Caco-2 (cell line): ENCODE results near the gene BRSK2. TPM values are rescaled to one million over a fixed set of nuclear protein-coding genes. Genes with fewer than 3 reads are reported as not detected.

ENCODE experiments used
- BruUV-seq: library from RNA; stranded (reverse); fragments of 400-500 nt; replicated peaks from 2 replicates; lab custom pipeline; 2021; lab: Mats Ljungman, UMichigan
- CTCF ChIA-PET: fragments of 300-600 bp; sonication (Branson Sonifier 250); formaldehyde crosslinking; loops from one replicate; lab custom pipeline; 2022; ENCODE audit warnings: antibody characterized with exemption; lab: Charles Lee
- POLR2A ChIA-PET: fragments of 300-600 bp; sonication (Branson Sonifier 250); formaldehyde crosslinking; loops from one replicate; lab custom pipeline; 2022; ENCODE audit warnings: antibody characterized with exemption; lab: Charles Lee
- DNase-seq, 2 experiments: peaks; one replicate each; pipeline versions ENCODE4 v3.0.0 to v3.0.0-alpha.2; 2020 to 2022
- H3K27me3 ChIP-seq: replicated peaks from 2 replicates; pipeline ENCODE4 v1.6.0; 2011; ENCODE audit warnings: low read length; ENCODE audit not compliant: control insufficient read depth, insufficient read depth
- H3K36me3 ChIP-seq: 2 replicates; pipeline ENCODE4 v1.5.1; 2011; ENCODE audit warnings: low read length; ENCODE audit not compliant: control insufficient read depth, insufficient read depth
- H3K4me1 ChIP-seq: fragments of 250-450 bp; sonication (Bioruptor Pico); 2 replicates; pipeline ENCODE4 v1.5.1; 2020; ENCODE audit warnings: mild to moderate bottlenecking
- H3K4me3 ChIP-seq: 2 replicates; pipeline ENCODE4 v1.5.1; 2011; ENCODE audit warnings: low read depth, mild to moderate bottlenecking, control low read depth, low read length
- H3K9me3 ChIP-seq: fragments of 250-450 bp; sonication (Bioruptor Pico); 2 replicates; pipeline ENCODE4 v1.5.1; 2020; ENCODE audit warnings: mild to moderate bottlenecking, moderate library complexity
- H3K27ac Mint-ChIP-seq: one replicate; pipeline ENCODE4 v1.8.0; 2022; ENCODE audit warnings: mixed read lengths; ENCODE audit not compliant: unreplicated experiment
- H3K27me3 Mint-ChIP-seq: one replicate; pipeline ENCODE4 v1.8.0; 2022; ENCODE audit warnings: mixed read lengths; ENCODE audit not compliant: insufficient read depth, unreplicated experiment
- H3K36me3 Mint-ChIP-seq: one replicate; pipeline ENCODE4 v1.8.0; 2022; ENCODE audit warnings: mild to moderate bottlenecking, mixed read lengths; ENCODE audit not compliant: insufficient read depth, unreplicated experiment
- H3K4me1 Mint-ChIP-seq: one replicate; pipeline ENCODE4 v1.8.0; 2022; ENCODE audit warnings: low read depth, mixed read lengths; ENCODE audit not compliant: unreplicated experiment
- H3K4me3 Mint-ChIP-seq: one replicate; pipeline ENCODE4 v1.8.0; 2022; ENCODE audit warnings: mild to moderate bottlenecking, moderate library complexity, mixed read lengths; ENCODE audit not compliant: unreplicated experiment
- H3K9me3 Mint-ChIP-seq: one replicate; pipeline ENCODE4 v1.8.0; 2022; ENCODE audit warnings: mixed read lengths; ENCODE audit not compliant: unreplicated experiment
- intact Hi-C: fragments of 100-400 bp; cut with micrococcal nuclease; formaldehyde crosslinking; loops from one replicate; pipeline ENCODE4 v1.10.0; 2022; ENCODE audit not compliant: unreplicated experiment
- total RNA-seq: library from RNA; stranded (reverse); gene quantifications from 2 replicates; pipeline ENCODE4 v1.2.3, GENCODE V29; 2022
- TF ChIP-seq, protein P1 (sequence below), 2 experiments: fragments of 200-600 bp in 1 of 2; IDR thresholded peaks; 1 replicate in 1 of 2; 2 replicates in 1 of 2; pipeline versions ENCODE4 v1.5.1 to v1.8.0; 2011 to 2022; ENCODE audit warnings: antibody characterized with exemption in 1 of 2, control low read depth in 1 of 2, inconsistent platforms in 1 of 2, low read depth in 1 of 2, low read length in 1 of 2, mild to moderate bottlenecking in 1 of 2, moderate library complexity in 1 of 2; ENCODE audit not compliant: insufficient read depth in 1 of 2, severe bottlenecking in 1 of 2, unreplicated experiment in 1 of 2

BRSK2 gene
- total RNA-seq, 1 experiment from 2014 or later, result 32.8 TPM

DNA sequence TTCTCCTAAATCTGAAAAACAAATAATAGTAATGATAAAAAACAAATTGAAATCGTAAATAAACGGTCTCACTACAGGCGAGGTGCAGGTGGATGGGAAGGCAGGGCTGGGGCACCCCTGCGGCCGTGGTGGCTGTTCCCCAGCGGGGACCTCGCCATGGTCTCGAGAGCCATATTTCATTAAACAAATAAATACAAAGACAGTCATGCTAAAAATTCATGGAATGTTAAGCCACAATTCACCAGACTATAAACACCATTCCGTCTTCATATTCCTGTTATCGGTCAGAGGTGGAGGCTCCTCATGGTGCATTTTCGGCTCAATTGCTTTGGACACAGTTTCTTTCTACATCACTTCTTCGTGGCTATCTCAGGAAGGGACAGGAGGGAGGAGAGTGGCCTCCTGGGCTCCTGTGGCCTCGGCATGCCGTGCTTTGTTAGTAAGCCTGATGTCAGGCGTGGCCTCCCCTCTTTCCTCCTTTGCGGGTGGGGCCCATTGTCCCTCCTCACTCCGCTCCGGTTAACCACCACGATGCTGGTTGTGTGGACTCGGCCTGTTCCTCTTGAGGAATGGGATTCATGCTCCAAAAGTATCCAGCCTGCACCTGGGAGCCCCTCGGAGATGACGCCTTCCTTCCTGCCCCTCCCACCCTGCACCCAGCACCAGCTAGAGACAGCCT lies 16.1 kb upstream of the BRSK2 start:
- no peaks in the 10 kb centered on the region for H3K27me3 ChIP-seq
- peaks cover 11% of the 10 kb centered on the region for H3K4me1 ChIP-seq
- H3K36me3 ChIP-seq, result no peaks in the 10 kb centered on the region
- no TSS peak for BruUV-seq
- H3K9me3 ChIP-seq, result 0 out of 2 replicates have a peak, but pooled peaks cover 4% of the 10 kb centered on the region
- no peak overlapping the region for H3K4me3 Mint-ChIP-seq
- intact Hi-C loops, result no loop called here
- no peaks in the 10 kb centered on the region for H3K27me3 Mint-ChIP-seq
- no peaks in the 10 kb centered on the region for H3K36me3 Mint-ChIP-seq
- H3K4me1 Mint-ChIP-seq, result no peaks in the 10 kb centered on the region
- TF ChIP-seq, protein P1, sequence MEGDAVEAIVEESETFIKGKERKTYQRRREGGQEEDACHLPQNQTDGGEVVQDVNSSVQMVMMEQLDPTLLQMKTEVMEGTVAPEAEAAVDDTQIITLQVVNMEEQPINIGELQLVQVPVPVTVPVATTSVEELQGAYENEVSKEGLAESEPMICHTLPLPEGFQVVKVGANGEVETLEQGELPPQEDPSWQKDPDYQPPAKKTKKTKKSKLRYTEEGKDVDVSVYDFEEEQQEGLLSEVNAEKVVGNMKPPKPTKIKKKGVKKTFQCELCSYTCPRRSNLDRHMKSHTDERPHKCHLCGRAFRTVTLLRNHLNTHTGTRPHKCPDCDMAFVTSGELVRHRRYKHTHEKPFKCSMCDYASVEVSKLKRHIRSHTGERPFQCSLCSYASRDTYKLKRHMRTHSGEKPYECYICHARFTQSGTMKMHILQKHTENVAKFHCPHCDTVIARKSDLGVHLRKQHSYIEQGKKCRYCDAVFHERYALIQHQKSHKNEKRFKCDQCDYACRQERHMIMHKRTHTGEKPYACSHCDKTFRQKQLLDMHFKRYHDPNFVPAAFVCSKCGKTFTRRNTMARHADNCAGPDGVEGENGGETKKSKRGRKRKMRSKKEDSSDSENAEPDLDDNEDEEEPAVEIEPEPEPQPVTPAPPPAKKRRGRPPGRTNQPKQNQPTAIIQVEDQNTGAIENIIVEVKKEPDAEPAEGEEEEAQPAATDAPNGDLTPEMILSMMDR (IDR thresholded peaks at IDR 0.05; ENCODE audit: insufficient read depth in 1 of 2, low read depth in 1 of 2, low read length in 1 of 2, severe bottlenecking in 1 of 2, unreplicated experiment in 1 of 2), result no peak
- CTCF ChIA-PET, result no interaction called here
- DNase-seq, result peak in 1 of 2 experiments; percentile 13
- POLR2A ChIA-PET, result no interaction called here
- H3K27ac Mint-ChIP-seq, result peak overlapping the region; percentile 22
- no peak overlapping the region for H3K4me3 ChIP-seq
- H3K9me3 Mint-ChIP-seq, result no peaks in the 10 kb centered on the region

DNA sequence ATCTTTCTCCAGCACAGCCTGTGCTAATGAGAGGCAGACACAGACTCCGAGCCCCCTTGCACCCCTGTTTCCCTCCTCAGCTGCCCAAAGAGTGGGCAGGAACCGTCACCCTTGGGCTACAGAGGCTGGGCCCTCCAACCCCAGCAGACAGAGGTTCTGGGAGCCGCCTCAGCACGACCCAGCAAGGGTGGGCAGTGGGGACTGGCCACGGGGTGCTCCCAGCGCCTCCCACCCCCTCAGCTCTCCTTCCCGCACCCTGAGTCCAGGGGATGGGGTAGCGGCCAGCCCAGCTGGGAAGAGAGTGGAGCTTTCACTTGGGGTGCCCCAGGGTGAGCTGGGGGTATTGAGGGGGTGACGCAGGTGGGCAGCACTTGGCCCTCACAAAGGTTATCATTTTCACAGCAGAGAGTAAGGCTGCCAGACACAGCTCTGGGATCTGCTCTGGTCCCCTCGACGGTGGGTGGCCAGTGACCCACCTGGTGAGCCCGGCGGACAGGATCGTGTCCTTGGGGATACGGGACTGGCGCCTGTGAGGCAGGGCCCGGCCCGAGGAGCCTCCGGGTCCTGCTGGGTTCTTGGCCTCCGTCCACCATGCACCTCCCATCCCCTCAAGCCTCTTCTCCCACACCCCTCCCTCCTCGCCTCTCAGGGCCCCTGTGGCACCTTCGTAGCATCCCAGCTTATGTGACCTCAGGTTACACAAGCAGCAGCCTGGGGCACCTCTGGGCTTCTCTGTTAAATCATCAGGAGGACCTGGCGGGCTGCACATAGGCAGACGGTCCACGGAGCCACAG lies 14.4 kb upstream of the BRSK2 start:
- no peaks in the 10 kb centered on the region for H3K36me3 Mint-ChIP-seq
- no peaks in the 10 kb centered on the region for H3K36me3 ChIP-seq
- H3K4me1 ChIP-seq, result peaks cover 11% of the 10 kb centered on the region
- intact Hi-C loops, result no loop called here
- TF ChIP-seq, protein P1 (IDR thresholded peaks at IDR 0.05; ENCODE audit: insufficient read depth in 1 of 2, low read depth in 1 of 2, low read length in 1 of 2, severe bottlenecking in 1 of 2, unreplicated experiment in 1 of 2), result no peak
- H3K27ac Mint-ChIP-seq, result no peak overlapping the region
- ChIA-PET CTCF (no interaction called here), POLR2A (no interaction called here)
- H3K4me3 Mint-ChIP-seq, result no peak overlapping the region
- H3K9me3 ChIP-seq, result peaks cover 3% of the 10 kb centered on the region; the same call in 1 of the 2 replicates
- no peak for DNase-seq
- no peak overlapping the region for H3K4me3 ChIP-seq
- no peaks in the 10 kb centered on the region for H3K27me3 ChIP-seq
- no TSS peak for BruUV-seq
- no peaks in the 10 kb centered on the region for H3K4me1 Mint-ChIP-seq
- H3K27me3 Mint-ChIP-seq, result no peaks in the 10 kb centered on the region
- peaks cover 4% of the 10 kb centered on the region for H3K9me3 Mint-ChIP-seq

DNA sequence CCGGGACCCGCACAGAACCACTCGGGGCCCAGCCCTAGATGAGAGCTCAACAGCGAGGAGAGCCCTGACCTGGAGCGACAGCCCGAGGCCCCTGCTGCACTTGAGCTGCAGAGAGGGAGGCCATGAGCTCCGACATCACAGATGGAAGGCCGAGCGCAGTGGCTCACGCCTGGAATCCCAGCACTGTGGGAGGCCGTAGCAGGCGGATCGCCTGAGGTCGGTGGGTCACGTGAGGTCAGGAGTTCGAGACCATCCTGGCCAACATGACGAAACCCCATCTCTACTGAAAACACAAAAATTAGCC lies 13.8 kb upstream of the BRSK2 start:
- H3K4me3 Mint-ChIP-seq, result no peak overlapping the region
- no peaks in the 10 kb centered on the region for H3K4me1 Mint-ChIP-seq
- H3K36me3 Mint-ChIP-seq, result no peaks in the 10 kb centered on the region
- H3K9me3 Mint-ChIP-seq, result peaks cover 9% of the 10 kb centered on the region
- CTCF ChIA-PET, result no interaction called here
- intact Hi-C loops, result no loop called here
- BruUV-seq, result no TSS peak
- POLR2A ChIA-PET, result no interaction called here
- Histone ChIP-seq H3K4me3 (no peak overlapping the region), H3K36me3 (no peaks in the 10 kb centered on the region), H3K4me1 (peaks cover 11% of the 10 kb centered on the region), H3K9me3 (peaks cover 3% of the 10 kb centered on the region; the same call in 1 of the 2 replicates), H3K27me3 (no peaks in the 10 kb centered on the region)
- H3K27me3 Mint-ChIP-seq, result no peaks in the 10 kb centered on the region
- H3K27ac Mint-ChIP-seq, result no peak overlapping the region
- DNase-seq, result no peak
- TF ChIP-seq, protein P1 (IDR thresholded peaks at IDR 0.05; ENCODE audit: insufficient read depth in 1 of 2, low read depth in 1 of 2, low read length in 1 of 2, severe bottlenecking in 1 of 2, unreplicated experiment in 1 of 2), result no peak
